Measurements from ENCODE around the gene B3GLCT. TPM values are rescaled to one million over a fixed set of nuclear protein-coding genes. Genes with fewer than 3 reads are reported as not detected.
"Not testable (repeated sequence)": the region's sequence is repeated elsewhere in the genome, so short reads cannot be mapped to it uniquely, and the experiment has no call there.

B3GLCT gene
- polyA plus RNA-seq, 1 donor from 2014 or later: 8.2 TPM

DNA sequence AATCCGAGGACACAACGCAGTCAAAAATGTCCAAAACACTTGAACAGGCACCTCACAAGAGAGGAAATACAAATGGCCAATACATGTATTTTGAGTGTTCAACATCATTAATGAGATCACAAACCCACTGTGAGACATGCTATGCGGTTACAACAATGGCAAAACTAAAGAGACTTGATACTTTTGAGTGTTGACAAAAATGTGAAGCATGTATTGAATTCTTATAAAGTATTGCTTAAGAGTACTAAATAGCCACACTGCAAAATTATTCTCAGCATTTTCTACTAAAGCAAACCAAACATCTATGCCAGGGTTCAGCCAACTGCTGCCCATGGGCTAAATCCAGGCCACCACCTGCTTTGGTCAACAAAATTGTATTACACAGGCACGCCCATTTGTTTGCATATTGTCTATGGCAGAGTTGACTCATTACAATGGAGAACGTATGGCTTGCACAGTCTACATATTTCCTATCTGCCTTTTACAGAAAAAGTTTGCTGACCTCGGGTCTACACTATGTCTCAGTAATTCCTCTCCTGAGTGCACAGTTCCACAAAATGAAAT, 135.3 kb downstream of the B3GLCT start:
- Histone ChIP-seq H3K9me2 (ENCODE audit: insufficient read depth, low read length) (no peaks in the 10 kb centered on the region), H3K4me2 (ENCODE audit: low read length) (no peak overlapping the region), H3K9ac (ENCODE audit: low read length) (no peak overlapping the region), H3K27me3 (ENCODE audit: insufficient read depth, low read depth, low read length) (no peaks in the 10 kb centered on the region), H3K36me3 (ENCODE audit: insufficient read depth, low read length) (no peaks in the 10 kb centered on the region), H3K4me3 (ENCODE audit: low read length) (no peak overlapping the region), H3K79me2 (replicated peaks; ENCODE audit: insufficient read depth, low read length) (no peaks in the 10 kb centered on the region), H3K9me3 (ENCODE audit: low read length) (no peaks in the 10 kb centered on the region), H4K20me1 (ENCODE audit: insufficient read depth) (no peaks in the 10 kb centered on the region), H2AFZ (ENCODE audit: low read depth, low read length) (no peak overlapping the region), H3F3A (ENCODE audit: insufficient read depth, low read length, poor library complexity, severe bottlenecking) (no peaks in the 10 kb centered on the region), H3K27ac (ENCODE audit: low read length) (no peak overlapping the region)
- no peak for TF ChIP-seq RAD21 (conservative IDR thresholded peaks at IDR 0.05)
- TF ChIP-seq TAF1 (IDR thresholded peaks at IDR 0.05; ENCODE audit: low read depth): no peak
- TF ChIP-seq CTCF (IDR thresholded peaks at IDR 0.05; ENCODE audit: poor library complexity, severe bottlenecking): no peak
- TF ChIP-seq EP300 (conservative IDR thresholded peaks at IDR 0.05; ENCODE audit: poor library complexity, severe bottlenecking): no peak
- TF ChIP-seq, protein P1, sequence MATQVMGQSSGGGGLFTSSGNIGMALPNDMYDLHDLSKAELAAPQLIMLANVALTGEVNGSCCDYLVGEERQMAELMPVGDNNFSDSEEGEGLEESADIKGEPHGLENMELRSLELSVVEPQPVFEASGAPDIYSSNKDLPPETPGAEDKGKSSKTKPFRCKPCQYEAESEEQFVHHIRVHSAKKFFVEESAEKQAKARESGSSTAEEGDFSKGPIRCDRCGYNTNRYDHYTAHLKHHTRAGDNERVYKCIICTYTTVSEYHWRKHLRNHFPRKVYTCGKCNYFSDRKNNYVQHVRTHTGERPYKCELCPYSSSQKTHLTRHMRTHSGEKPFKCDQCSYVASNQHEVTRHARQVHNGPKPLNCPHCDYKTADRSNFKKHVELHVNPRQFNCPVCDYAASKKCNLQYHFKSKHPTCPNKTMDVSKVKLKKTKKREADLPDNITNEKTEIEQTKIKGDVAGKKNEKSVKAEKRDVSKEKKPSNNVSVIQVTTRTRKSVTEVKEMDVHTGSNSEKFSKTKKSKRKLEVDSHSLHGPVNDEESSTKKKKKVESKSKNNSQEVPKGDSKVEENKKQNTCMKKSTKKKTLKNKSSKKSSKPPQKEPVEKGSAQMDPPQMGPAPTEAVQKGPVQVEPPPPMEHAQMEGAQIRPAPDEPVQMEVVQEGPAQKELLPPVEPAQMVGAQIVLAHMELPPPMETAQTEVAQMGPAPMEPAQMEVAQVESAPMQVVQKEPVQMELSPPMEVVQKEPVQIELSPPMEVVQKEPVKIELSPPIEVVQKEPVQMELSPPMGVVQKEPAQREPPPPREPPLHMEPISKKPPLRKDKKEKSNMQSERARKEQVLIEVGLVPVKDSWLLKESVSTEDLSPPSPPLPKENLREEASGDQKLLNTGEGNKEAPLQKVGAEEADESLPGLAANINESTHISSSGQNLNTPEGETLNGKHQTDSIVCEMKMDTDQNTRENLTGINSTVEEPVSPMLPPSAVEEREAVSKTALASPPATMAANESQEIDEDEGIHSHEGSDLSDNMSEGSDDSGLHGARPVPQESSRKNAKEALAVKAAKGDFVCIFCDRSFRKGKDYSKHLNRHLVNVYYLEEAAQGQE (IDR thresholded peaks at IDR 0.05; ENCODE audit: borderline replicate concordance): no peak
- TF ChIP-seq POLR2AphosphoS5 (IDR thresholded peaks at IDR 0.05): no peak

- not testable (repeated sequence) for H4K20me1 ChIP-seq (ENCODE audit: insufficient read depth); H2AFZ ChIP-seq (ENCODE audit: low read depth, low read length); H3K9me2 ChIP-seq (ENCODE audit: insufficient read depth, low read length); H3K79me2 ChIP-seq (replicated peaks; ENCODE audit: insufficient read depth, low read length); H3K4me2 ChIP-seq (ENCODE audit: low read length); H3K36me3 ChIP-seq (ENCODE audit: insufficient read depth, low read length); H3K9ac ChIP-seq (ENCODE audit: low read length); H3K27me3 ChIP-seq (ENCODE audit: insufficient read depth, low read depth, low read length); H3K4me3 ChIP-seq (ENCODE audit: low read length); H3K27ac ChIP-seq (ENCODE audit: low read length); H3F3A ChIP-seq (ENCODE audit: insufficient read depth, low read length, poor library complexity, severe bottlenecking); H3K9me3 ChIP-seq (ENCODE audit: low read length)
Observed at GRCh38 chr13:31339616-31340015, 139.8 kb downstream of the B3GLCT start.

- not testable (repeated sequence) for H3K27me3 ChIP-seq (ENCODE audit: insufficient read depth, low read depth, low read length); H2AFZ ChIP-seq (ENCODE audit: low read depth, low read length); H4K20me1 ChIP-seq (ENCODE audit: insufficient read depth); H3K9me2 ChIP-seq (ENCODE audit: insufficient read depth, low read length); H3K36me3 ChIP-seq (ENCODE audit: insufficient read depth, low read length); H3K4me2 ChIP-seq (ENCODE audit: low read length); H3F3A ChIP-seq (ENCODE audit: insufficient read depth, low read length, poor library complexity, severe bottlenecking); H3K27ac ChIP-seq (ENCODE audit: low read length); H3K4me3 ChIP-seq (ENCODE audit: low read length); H3K9me3 ChIP-seq (ENCODE audit: low read length); H3K9ac ChIP-seq (ENCODE audit: low read length); H3K79me2 ChIP-seq (replicated peaks; ENCODE audit: insufficient read depth, low read length)
Observed at GRCh38 chr13:31340848-31341247, 141.1 kb downstream of the B3GLCT start.
